Measurements from ENCODE around the gene CHST15.

CHST15 gene

DNA sequence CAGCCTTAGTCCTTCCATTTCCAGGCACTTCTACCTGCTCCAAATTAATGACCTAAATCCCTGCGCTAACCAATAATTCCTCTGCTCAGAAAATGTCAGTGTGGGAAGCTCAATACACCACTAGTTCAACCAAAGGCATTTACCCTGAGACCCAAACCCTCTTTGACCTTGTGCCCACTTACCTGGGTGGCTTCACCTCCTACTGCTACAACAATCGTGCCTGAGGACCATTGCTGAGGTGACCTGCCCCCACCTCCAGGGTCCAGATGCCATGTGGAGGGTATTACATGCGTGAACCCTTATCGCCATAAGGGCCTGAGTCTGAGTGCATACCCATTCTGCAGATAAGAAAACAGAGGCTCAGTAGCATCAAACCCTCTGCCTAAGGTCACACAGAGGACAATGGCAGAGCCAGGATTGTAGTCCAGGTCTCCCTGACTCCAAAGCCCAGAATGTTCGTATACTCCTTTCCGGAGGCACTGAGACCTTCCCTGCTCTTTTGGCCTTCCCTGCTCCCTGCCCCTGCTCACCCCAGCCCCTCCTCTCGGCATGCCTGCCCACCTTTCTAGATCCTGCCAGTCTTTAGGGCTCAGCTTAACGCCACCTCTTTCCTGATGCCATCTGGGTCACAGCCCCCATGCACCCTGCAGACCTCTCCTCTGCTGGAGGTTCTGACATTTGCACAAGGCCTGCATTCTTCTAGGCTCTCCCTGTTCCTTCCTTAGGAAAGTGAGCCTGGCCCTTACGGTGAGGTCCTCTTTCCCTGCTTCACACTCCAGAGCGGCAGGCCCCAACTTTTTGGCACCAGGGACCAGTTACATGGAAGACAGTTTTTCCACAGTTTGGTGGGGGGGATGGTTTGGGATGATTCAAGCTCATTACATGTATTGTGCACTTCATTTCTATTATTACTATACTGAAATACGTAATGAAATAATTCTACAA lies 94.9 kb downstream of the CHST15 start:
- no peaks in the 10 kb centered on the region for H3K36me3 Mint-ChIP-seq
- H3K4me1 Mint-ChIP-seq, result peaks cover 19% of the 10 kb centered on the region
- ATAC-seq, result no peak
- no peak overlapping the region for H3K27ac Mint-ChIP-seq
- DNase-seq (ENCODE audit: low spot score in 2 of 2), result no peak
- no peak overlapping the region for H3K4me3 Mint-ChIP-seq
- no peaks in the 10 kb centered on the region for H3K9me3 Mint-ChIP-seq

- peaks cover 19% of the 10 kb centered on the region for H3K4me1 Mint-ChIP-seq
- DNase-seq (ENCODE audit: low spot score in 2 of 2) (no peak), ATAC-seq (no peak)
- H3K4me3 Mint-ChIP-seq, result no peak overlapping the region
- no peaks in the 10 kb centered on the region for H3K9me3 Mint-ChIP-seq
- H3K27ac Mint-ChIP-seq, result no peak overlapping the region
- H3K36me3 Mint-ChIP-seq, result no peaks in the 10 kb centered on the region
Observed at GRCh38 chr10:123997486-123998196, 95.8 kb downstream of the CHST15 start.

DNA sequence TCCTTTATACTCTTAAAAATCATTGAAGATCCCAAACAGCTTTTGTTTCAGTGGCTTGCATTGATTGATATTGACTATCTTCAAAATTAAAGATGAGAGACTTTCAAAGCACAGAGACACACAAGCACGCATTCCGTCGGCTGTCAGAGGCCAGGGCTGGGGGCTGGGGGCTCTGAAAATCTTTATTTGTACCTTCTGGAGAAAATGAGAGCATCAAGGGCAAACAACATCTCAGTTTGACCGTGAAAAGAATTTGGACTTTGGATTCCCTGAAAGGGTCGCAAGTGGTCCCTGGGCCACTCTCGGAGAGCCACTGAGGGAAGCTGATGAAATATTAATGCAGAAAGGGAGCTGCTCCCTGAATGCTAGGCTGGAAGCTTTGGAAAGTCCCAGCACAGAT lies 96.4 kb downstream of the CHST15 start:
- no peak for DNase-seq (ENCODE audit: low spot score in 2 of 2)
- Mint-ChIP-seq H3K9me3 (no peaks in the 10 kb centered on the region), H3K27ac (no peak overlapping the region), H3K4me1 (peaks cover 19% of the 10 kb centered on the region), H3K4me3 (no peak overlapping the region), H3K36me3 (no peaks in the 10 kb centered on the region)
- no peak for ATAC-seq

DNA sequence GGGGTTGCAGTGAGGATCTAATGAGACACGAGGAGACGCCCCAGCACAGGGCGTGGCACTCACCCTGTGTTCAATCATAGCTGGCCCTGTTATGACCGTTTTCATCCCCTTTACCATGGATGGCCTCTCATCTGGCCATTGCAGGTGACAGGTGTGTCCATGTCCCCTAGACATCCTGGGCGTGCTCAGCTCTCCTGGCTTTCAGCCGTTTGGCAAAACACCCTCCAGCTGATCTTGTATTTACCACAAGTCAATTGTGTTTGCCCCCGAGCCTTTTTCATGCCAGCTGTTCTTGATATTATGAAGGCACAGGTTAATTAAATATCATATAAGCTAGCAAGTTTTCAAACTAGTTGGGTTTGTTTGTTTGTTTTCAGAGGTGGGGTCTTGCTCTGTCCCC lies 97.1 kb downstream of the CHST15 start:
- DNase-seq (ENCODE audit: low spot score in 2 of 2) (no peak), ATAC-seq (no peak)
- Mint-ChIP-seq H3K36me3 (no peaks in the 10 kb centered on the region), H3K27ac (no peak overlapping the region), H3K4me3 (no peak overlapping the region), H3K4me1 (peaks cover 19% of the 10 kb centered on the region), H3K9me3 (no peaks in the 10 kb centered on the region)

GRCh38 chr10:123995461-123996131 lies 97.8 kb downstream of the CHST15 start:
- Mint-ChIP-seq H3K36me3 (no peaks in the 10 kb centered on the region), H3K27ac (no peak overlapping the region), H3K4me3 (peak overlapping the region; percentile 48), H3K4me1 (peaks cover 24% of the 10 kb centered on the region), H3K9me3 (no peaks in the 10 kb centered on the region)
- DNase-seq (ENCODE audit: low spot score in 2 of 2), result no peak
- peak; percentile 53 for ATAC-seq

- peaks cover 24% of the 10 kb centered on the region for H3K4me1 Mint-ChIP-seq
- H3K4me3 Mint-ChIP-seq, result peak overlapping the region; percentile 48
- H3K9me3 Mint-ChIP-seq, result no peaks in the 10 kb centered on the region
- ATAC-seq (no peak), DNase-seq (ENCODE audit: low spot score in 2 of 2) (no peak)
- H3K36me3 Mint-ChIP-seq, result no peaks in the 10 kb centered on the region
- no peak overlapping the region for H3K27ac Mint-ChIP-seq
Observed at GRCh38 chr10:123995082-123995460, 98.3 kb downstream of the CHST15 start.

GRCh38 chr10:123994417-123995081 lies 98.8 kb downstream of the CHST15 start:
- Mint-ChIP-seq H3K9me3 (no peaks in the 10 kb centered on the region), H3K4me3 (peak overlapping the region; percentile 48), H3K27ac (no peak overlapping the region), H3K36me3 (no peaks in the 10 kb centered on the region), H3K4me1 (peaks cover 24% of the 10 kb centered on the region)
- ATAC-seq, result peak; percentile 81
- DNase-seq (ENCODE audit: low spot score in 2 of 2), result peak; percentile 83 to 91

- H3K4me3 Mint-ChIP-seq, result peak overlapping the region; percentile 15
- no peak overlapping the region for H3K27ac Mint-ChIP-seq
- ATAC-seq (no peak), DNase-seq (ENCODE audit: low spot score in 2 of 2) (no peak)
- peaks cover 24% of the 10 kb centered on the region for H3K4me1 Mint-ChIP-seq
- H3K9me3 Mint-ChIP-seq, result no peaks in the 10 kb centered on the region
- H3K36me3 Mint-ChIP-seq, result no peaks in the 10 kb centered on the region
Observed at GRCh38 chr10:123993534-123994416, 99.6 kb downstream of the CHST15 start.

- DNase-seq (ENCODE audit: low spot score in 2 of 2) (no peak), ATAC-seq (no peak)
- Mint-ChIP-seq H3K36me3 (no peaks in the 10 kb centered on the region), H3K4me1 (peaks cover 24% of the 10 kb centered on the region), H3K27ac (no peak overlapping the region), H3K4me3 (no peak overlapping the region), H3K9me3 (no peaks in the 10 kb centered on the region)
Observed at GRCh38 chr10:123991611-123992570, 101.5 kb downstream of the CHST15 start.

DNA sequence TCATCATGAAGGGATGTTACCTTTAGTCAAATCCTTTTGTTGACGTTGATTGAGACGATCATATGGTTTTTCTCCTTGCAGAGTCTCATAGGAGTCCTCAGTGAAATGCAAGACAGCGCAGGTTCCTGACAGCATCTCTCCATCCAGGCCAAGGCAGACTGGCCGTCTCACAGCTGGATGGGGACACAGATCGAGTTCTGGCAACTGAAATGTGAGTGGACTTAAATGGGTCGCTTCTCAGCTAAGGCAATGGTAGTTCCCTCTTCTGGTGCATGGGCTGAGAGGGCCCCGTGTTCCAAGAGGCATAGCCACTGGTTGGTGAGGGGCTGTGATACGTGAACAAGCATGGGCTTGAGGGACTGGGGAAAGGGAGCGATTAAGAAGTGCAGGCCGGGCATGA lies 102.5 kb downstream of the CHST15 start:
- no peak for ATAC-seq
- Mint-ChIP-seq H3K9me3 (no peaks in the 10 kb centered on the region), H3K27ac (no peak overlapping the region), H3K4me1 (peaks cover 24% of the 10 kb centered on the region), H3K36me3 (no peaks in the 10 kb centered on the region), H3K4me3 (no peak overlapping the region)
- DNase-seq (ENCODE audit: low spot score in 2 of 2), result no peak

- H3K9me3 Mint-ChIP-seq, result no peaks in the 10 kb centered on the region
Observed at GRCh38 chr10:123988694-123989093, 104.7 kb downstream of the CHST15 start.

DNA sequence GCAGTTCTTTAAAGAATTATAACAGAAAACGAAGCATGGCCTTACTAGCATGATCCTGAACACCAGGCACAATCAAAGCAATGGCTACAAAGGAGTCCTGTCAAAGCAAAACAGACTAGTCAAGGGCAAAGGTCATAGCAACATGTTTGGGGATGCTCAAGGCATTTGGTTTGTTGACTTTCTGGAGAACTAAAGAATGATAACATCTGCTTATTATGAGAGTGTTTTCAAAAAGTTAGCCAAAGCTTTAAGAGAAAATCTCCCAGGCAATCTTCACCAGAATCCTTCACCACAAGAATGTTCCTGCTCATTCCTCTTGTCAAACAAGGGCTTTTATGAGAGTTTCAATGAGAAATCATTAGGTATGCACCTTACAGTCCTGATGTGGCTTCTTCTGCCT lies 106.7 kb downstream of the CHST15 start:
- no peaks in the 10 kb centered on the region for H3K9me3 Mint-ChIP-seq
- DNase-seq (ENCODE audit: low spot score in 2 of 2), result no peak
- ATAC-seq, result no peak
- H3K36me3 Mint-ChIP-seq, result no peaks in the 10 kb centered on the region
- no peak overlapping the region for H3K27ac Mint-ChIP-seq
- H3K4me1 Mint-ChIP-seq, result peaks cover 6% of the 10 kb centered on the region
- no peak overlapping the region for H3K4me3 Mint-ChIP-seq

More at GRCh38 chr10:123988694-123989093, 104.7 kb downstream of the CHST15 start:
- ATAC-seq (no peak), DNase-seq (ENCODE audit: low spot score in 2 of 2) (no peak)
- Mint-ChIP-seq H3K4me1 (peaks cover 7% of the 10 kb centered on the region), H3K4me3 (no peak overlapping the region), H3K36me3 (no peaks in the 10 kb centered on the region), H3K27ac (no peak overlapping the region)

GRCh38 chr10:123974406-123974805 lies 119.0 kb downstream of the CHST15 start:
- no peaks in the 10 kb centered on the region for H3K36me3 Mint-ChIP-seq
- peaks cover 19% of the 10 kb centered on the region for H3K4me1 Mint-ChIP-seq
- H3K4me3 Mint-ChIP-seq, result no peak overlapping the region
- H3K27ac Mint-ChIP-seq, result no peak overlapping the region
- DNase-seq (ENCODE audit: low spot score in 2 of 2) (no peak), ATAC-seq (no peak)
- no peaks in the 10 kb centered on the region for H3K9me3 Mint-ChIP-seq
